SU-DHL-6 (cell line): ENCODE data around the gene SEMA4A.

Experiments used
- EZH2phosphoT487 ChIP-seq: fragments of 200-600 bp; sonication (generic), shearing (Covaris generic); conservative IDR thresholded peaks from 2 replicates; pipeline ENCODE4 v1.6.1; 2018; ENCODE audit warnings: mild to moderate bottlenecking, antibody characterized with exemption, low read length, moderate library complexity, mixed read lengths
- TF ChIP-seq, protein P1 (sequence below): fragments of 200-600 bp; sonication (generic); IDR thresholded peaks from one replicate; pipeline ENCODE4 v1.5.1; 2017; ENCODE audit warnings: antibody characterized with exemption, mild to moderate bottlenecking, low read length, moderate library complexity; ENCODE audit not compliant: insufficient read depth, poor library complexity, severe bottlenecking

DNA sequence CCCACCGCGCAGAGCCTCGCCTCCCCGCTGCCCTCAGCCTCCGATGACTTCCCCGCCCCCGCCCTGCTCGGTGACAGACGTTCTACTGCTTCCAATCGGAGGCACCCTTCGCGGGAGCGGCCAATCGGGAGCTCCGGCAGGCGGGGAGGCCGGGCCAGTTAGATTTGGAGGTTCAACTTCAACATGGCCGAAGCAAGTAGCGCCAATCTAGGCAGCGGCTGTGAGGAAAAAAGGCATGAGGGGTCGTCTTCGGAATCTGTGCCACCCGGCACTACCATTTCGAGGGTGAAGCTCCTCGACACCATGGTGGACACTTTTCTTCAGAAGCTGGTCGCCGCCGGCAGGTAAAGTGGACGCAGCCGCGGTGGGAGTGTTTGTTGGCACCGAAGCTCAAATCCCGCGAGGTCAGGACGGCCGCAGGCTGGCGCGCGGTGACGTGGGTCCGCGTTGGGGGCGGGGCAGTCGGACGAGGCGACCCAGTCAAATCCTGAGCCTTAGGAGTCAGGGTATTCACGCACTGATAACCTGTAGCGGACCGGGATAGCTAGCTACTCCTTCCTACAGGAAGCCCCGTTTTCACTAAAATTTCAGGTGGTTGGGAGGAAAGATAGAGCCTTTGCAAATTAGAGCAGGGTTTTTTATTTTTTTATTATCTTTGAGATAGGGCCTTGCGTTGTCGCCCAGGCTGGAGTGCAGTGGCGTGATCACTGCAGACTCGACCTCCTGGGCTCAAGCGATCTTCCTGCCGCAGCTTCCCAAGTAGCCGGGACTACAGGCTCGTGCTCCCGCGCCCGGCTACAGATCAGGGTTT is 59.7 kb downstream of the SEMA4A start, which contains the start of gene PMF1:
- TF ChIP-seq, protein P1, sequence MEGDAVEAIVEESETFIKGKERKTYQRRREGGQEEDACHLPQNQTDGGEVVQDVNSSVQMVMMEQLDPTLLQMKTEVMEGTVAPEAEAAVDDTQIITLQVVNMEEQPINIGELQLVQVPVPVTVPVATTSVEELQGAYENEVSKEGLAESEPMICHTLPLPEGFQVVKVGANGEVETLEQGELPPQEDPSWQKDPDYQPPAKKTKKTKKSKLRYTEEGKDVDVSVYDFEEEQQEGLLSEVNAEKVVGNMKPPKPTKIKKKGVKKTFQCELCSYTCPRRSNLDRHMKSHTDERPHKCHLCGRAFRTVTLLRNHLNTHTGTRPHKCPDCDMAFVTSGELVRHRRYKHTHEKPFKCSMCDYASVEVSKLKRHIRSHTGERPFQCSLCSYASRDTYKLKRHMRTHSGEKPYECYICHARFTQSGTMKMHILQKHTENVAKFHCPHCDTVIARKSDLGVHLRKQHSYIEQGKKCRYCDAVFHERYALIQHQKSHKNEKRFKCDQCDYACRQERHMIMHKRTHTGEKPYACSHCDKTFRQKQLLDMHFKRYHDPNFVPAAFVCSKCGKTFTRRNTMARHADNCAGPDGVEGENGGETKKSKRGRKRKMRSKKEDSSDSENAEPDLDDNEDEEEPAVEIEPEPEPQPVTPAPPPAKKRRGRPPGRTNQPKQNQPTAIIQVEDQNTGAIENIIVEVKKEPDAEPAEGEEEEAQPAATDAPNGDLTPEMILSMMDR = no peak
- TF ChIP-seq EZH2phosphoT487 = no peak
